Thyroid gland (tissue), 4 donors: ENCODE data around the gene CABLES2.

ENCODE experiments used
- POLR2A ChIP-seq, 2 donors: fragments of 450-650 bp; IDR thresholded peaks; one replicate each; pipeline ENCODE4 v1.6.1; 2017; ENCODE audit warnings: antibody characterized with exemption in 2 of 2, mild to moderate bottlenecking in 2 of 2, moderate library complexity in 1 of 2
- TF ChIP-seq, protein P1 (sequence below), 6 experiments: fragments of 200-600 bp in 3 of 6; fragments of 450-650 bp in 3 of 6; sonication (generic) in 3 of 6; IDR thresholded peaks; one replicate each; pipeline ENCODE4 v1.5.1; 2016 to 2019; ENCODE audit warnings: antibody characterized with exemption in 6 of 6, mild to moderate bottlenecking in 2 of 6, inconsistent platforms in 1 of 6, moderate library complexity in 1 of 6

GRCh38 chr20:62389601-62390087 is 17.4 kb downstream of the CABLES2 start:
- TF ChIP-seq, protein P1, sequence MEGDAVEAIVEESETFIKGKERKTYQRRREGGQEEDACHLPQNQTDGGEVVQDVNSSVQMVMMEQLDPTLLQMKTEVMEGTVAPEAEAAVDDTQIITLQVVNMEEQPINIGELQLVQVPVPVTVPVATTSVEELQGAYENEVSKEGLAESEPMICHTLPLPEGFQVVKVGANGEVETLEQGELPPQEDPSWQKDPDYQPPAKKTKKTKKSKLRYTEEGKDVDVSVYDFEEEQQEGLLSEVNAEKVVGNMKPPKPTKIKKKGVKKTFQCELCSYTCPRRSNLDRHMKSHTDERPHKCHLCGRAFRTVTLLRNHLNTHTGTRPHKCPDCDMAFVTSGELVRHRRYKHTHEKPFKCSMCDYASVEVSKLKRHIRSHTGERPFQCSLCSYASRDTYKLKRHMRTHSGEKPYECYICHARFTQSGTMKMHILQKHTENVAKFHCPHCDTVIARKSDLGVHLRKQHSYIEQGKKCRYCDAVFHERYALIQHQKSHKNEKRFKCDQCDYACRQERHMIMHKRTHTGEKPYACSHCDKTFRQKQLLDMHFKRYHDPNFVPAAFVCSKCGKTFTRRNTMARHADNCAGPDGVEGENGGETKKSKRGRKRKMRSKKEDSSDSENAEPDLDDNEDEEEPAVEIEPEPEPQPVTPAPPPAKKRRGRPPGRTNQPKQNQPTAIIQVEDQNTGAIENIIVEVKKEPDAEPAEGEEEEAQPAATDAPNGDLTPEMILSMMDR (IDR thresholded peaks at IDR 0.05), result no peak
- no peak for TF ChIP-seq POLR2A (IDR thresholded peaks at IDR 0.05)
